CD8-positive, alpha-beta memory T cell (primary cell): ENCODE measurements around the gene MCF2L. TPM values are rescaled to one million over a fixed set of nuclear protein-coding genes. Genes with fewer than 3 reads are reported as not detected.

Source experiments
- CTCF ChIA-PET: fragments of 350-600 bp; sonication (Branson Sonifier 250); formaldehyde crosslinking; loops from one replicate; lab custom pipeline; 2021; ENCODE audit warnings: antibody characterized with exemption; lab: Charles Lee
- POLR2A ChIA-PET: fragments of 350-600 bp; sonication (Branson Sonifier 250); formaldehyde crosslinking; loops from one replicate; lab custom pipeline; 2021; ENCODE audit warnings: antibody characterized with exemption; lab: Charles Lee
- DNase-seq, 5 donors: peaks; one replicate each; pipeline versions ENCODE4 v3.0.0 to v3.0.0-alpha.2; 2020 to 2022; ENCODE audit warnings: mixed read lengths in 1 of 5
- H3K27ac ChIP-seq: one replicate; pipeline ENCODE4 v1.7.0; 2013; ENCODE audit warnings: low read depth, mild to moderate bottlenecking, low read length, moderate library complexity
- H3K27me3 ChIP-seq: 2 replicates; pipeline ENCODE4 v1.7.0; 2013; ENCODE audit warnings: low read length, mild to moderate bottlenecking; ENCODE audit not compliant: insufficient read depth, poor library complexity, severe bottlenecking
- H3K36me3 ChIP-seq: 2 replicates; pipeline ENCODE4 v1.7.0; 2013; ENCODE audit warnings: mild to moderate bottlenecking, low read length, moderate library complexity; ENCODE audit not compliant: insufficient read depth
- H3K4me1 ChIP-seq: 2 replicates; pipeline ENCODE4 v1.7.0; 2013; ENCODE audit warnings: mild to moderate bottlenecking, low read length, moderate library complexity; ENCODE audit not compliant: insufficient read depth
- H3K4me3 ChIP-seq: 2 replicates; pipeline ENCODE4 v1.7.0; 2013; ENCODE audit warnings: mild to moderate bottlenecking, low read length
- H3K9me3 ChIP-seq: 2 replicates; pipeline ENCODE4 v1.7.0; 2013; ENCODE audit warnings: mild to moderate bottlenecking, low read length
- H3K27ac Mint-ChIP-seq, 8 donors: one replicate each; pipeline ENCODE4 v1.8.0; 2020 to 2021; ENCODE audit warnings: mixed read lengths in 8 of 8, mild to moderate bottlenecking in 6 of 8, inconsistent platforms in 3 of 8, moderate library complexity in 3 of 8
- H3K27me3 Mint-ChIP-seq, 2 donors: one replicate each; pipeline ENCODE4 v1.8.0; 2020 to 2021; ENCODE audit warnings: mixed read lengths in 2 of 2, mild to moderate bottlenecking in 1 of 2, moderate library complexity in 1 of 2
- H3K36me3 Mint-ChIP-seq, 3 donors: one replicate each; pipeline ENCODE4 v1.8.0; 2020 to 2021; ENCODE audit warnings: mixed read lengths in 3 of 3, inconsistent platforms in 1 of 3, mild to moderate bottlenecking in 1 of 3
- H3K4me1 Mint-ChIP-seq, 3 donors: one replicate each; pipeline ENCODE4 v1.8.0; 2020 to 2021; ENCODE audit warnings: mixed read lengths in 3 of 3, inconsistent platforms in 1 of 3, mild to moderate bottlenecking in 1 of 3
- H3K4me3 Mint-ChIP-seq, 7 donors: one replicate each; pipeline ENCODE4 v1.8.0; 2020 to 2021; ENCODE audit warnings: mixed read lengths in 7 of 7, mild to moderate bottlenecking in 6 of 7, moderate library complexity in 4 of 7, inconsistent platforms in 2 of 7
- H3K9me3 Mint-ChIP-seq, 5 donors: one replicate each; pipeline ENCODE4 v1.8.0; 2020 to 2022; ENCODE audit warnings: mixed read lengths in 5 of 5, mild to moderate bottlenecking in 3 of 5, moderate library complexity in 2 of 5, inconsistent platforms in 1 of 5
- polyA plus RNA-seq: library from polyadenylated mRNA; unstranded; fragments of 300-500 nt; fragmentation: Illumina TruSeq; gene quantifications from one replicate; pipeline ENCODE4 v1.2.3, GENCODE V29; 2021
- total RNA-seq, 2 experiments: library from RNA; stranded (reverse); gene quantifications; one replicate each; pipeline ENCODE4 v1.2.3, GENCODE V29; 2021

MCF2L gene
- total and polyA plus RNA-seq, 3 experiments from 2014 or later = 2.5 to 9.6 (median 9.1) TPM

DNA sequence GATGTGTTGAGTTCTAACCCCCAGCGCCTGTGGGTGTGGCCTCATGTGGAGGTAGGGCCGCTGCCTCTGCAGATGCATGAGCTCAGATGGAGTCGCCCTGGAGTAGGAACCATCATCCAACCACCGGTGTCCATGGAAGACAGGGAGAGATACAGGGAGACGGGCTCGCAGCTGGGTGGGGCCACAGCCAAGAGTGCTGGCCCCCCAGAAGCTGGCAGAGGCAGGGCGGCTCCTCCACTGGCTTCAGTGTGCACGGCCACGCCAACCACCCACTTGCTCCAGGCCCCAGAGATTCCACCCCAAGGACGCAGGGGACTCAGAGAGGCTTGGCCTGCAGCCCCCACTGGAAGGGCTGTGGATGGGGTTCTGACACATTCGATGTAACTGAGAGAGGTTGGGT is 5.4 kb upstream of the MCF2L start:
- Histone ChIP-seq H3K4me1 (no peaks in the 10 kb centered on the region), H3K36me3 (no peaks in the 10 kb centered on the region), H3K4me3 (no peak overlapping the region), H3K9me3 (no peaks in the 10 kb centered on the region), H3K27me3 (no peaks in the 10 kb centered on the region), H3K27ac (no peak overlapping the region)
- Mint-ChIP-seq H3K27me3 (no peaks in the 10 kb centered on the region), H3K4me1 (peaks cover 3 to 16% (median 8%) of the 10 kb centered on the region in 3 donors), H3K27ac (no peak overlapping the region), H3K9me3 (no peaks in the 10 kb centered on the region), H3K36me3 (peaks cover 0 to 3% (median 0%) of the 10 kb centered on the region in 3 donors), H3K4me3 (no peak overlapping the region)
- ChIA-PET POLR2A (no interaction called here), CTCF (no interaction called here)
- DNase-seq = no peak

DNA sequence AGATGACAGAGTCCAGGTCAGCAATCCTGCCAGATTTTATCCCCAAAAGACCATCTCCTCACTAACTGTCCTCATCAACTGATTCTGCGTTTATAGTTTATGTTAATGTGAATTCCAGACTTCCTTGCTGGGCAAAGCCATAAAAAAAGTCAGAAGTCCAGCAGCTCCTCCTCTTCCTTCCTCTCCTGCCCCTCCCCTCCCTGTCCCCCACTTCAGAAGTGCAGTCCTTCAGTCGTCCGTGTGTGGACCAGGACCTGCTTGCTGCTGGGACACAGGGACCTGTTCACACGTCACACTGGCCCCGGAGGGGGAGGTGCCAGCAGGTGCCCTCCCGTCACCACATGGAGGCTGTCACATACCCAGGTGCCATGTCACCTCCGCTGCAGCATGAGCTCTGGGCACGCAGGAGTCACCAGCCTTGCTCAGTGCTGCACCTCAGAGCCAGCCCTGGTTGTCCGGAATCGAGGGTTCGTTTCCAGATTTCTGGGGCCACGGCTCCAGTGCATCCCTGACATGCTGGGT is 4.0 kb upstream of the MCF2L start:
- Mint-ChIP-seq H3K27ac (no peak overlapping the region), H3K9me3 (no peaks in the 10 kb centered on the region), H3K4me3 (peak overlapping the region in 1 of 7 donors; percentile 27), H3K27me3 (no peaks in the 10 kb centered on the region), H3K4me1 (peaks cover 13 to 26% (median 18%) of the 10 kb centered on the region in 3 donors), H3K36me3 (peaks cover 0 to 5% (median 0%) of the 10 kb centered on the region in 3 donors)
- H3K9me3 ChIP-seq = no peaks in the 10 kb centered on the region
- no peak overlapping the region for H3K27ac ChIP-seq
- H3K4me3 ChIP-seq = no peak overlapping the region
- H3K27me3 ChIP-seq = no peaks in the 10 kb centered on the region
- CTCF ChIA-PET = interaction anchor here (1.5 kb wide), 1 partner anchor 11 kb away, joined by 3 read pairs; no protein-coding TSS in a partner anchor
- H3K36me3 ChIP-seq = no peaks in the 10 kb centered on the region
- H3K4me1 ChIP-seq = peaks cover 7% of the 10 kb centered on the region
- POLR2A ChIA-PET = no interaction called here
- no peak for DNase-seq

- Histone ChIP-seq H3K27ac (no peak overlapping the region), H3K36me3 (no peaks in the 10 kb centered on the region), H3K4me3 (no peak overlapping the region), H3K4me1 (peaks cover 13% of the 10 kb centered on the region), H3K27me3 (no peaks in the 10 kb centered on the region), H3K9me3 (no peaks in the 10 kb centered on the region)
- ChIA-PET POLR2A (no interaction called here), CTCF (interaction anchor here (1.5 kb wide), 1 partner anchor 12 kb away, joined by 3 read pairs; no protein-coding TSS in a partner anchor)
- Mint-ChIP-seq H3K4me1 (peaks cover 18 to 32% (median 24%) of the 10 kb centered on the region in 3 donors), H3K27ac (peak overlapping the region in 2 of 8 donors; percentile 14 to 27), H3K9me3 (no peaks in the 10 kb centered on the region), H3K4me3 (peak overlapping the region in 3 of 7 donors; percentile 2 to 79 (median 13)), H3K36me3 (peaks cover 0 to 5% (median 0%) of the 10 kb centered on the region in 3 donors), H3K27me3 (no peaks in the 10 kb centered on the region)
- no peak for DNase-seq
These were observed 3.4 kb upstream of the MCF2L start for GRCh38 chr13:112965573-112966115.

DNA sequence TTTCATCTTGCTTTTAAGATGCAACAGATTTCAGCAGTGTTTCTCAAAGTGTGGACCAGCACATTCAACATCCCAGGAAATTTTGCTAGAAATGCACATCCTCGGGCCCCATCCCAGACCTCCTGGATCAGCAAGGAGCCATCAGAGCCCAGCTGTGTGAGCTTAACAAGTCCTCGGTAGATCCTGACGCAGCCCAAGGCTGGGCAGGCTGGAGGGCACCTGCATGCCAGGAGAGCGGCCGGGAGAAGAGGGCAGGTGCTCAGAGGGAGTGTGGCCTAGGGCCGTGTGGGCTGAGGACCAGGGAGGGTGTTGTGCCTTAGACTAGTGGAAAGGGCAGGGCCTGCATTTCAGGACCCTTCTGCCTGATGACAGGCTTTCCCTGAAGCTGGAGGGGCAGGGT is 2.2 kb upstream of the MCF2L start:
- H3K4me3 Mint-ChIP-seq = peak overlapping the region in 5 of 7 donors; percentile 5 to 79 (median 27)

DNA sequence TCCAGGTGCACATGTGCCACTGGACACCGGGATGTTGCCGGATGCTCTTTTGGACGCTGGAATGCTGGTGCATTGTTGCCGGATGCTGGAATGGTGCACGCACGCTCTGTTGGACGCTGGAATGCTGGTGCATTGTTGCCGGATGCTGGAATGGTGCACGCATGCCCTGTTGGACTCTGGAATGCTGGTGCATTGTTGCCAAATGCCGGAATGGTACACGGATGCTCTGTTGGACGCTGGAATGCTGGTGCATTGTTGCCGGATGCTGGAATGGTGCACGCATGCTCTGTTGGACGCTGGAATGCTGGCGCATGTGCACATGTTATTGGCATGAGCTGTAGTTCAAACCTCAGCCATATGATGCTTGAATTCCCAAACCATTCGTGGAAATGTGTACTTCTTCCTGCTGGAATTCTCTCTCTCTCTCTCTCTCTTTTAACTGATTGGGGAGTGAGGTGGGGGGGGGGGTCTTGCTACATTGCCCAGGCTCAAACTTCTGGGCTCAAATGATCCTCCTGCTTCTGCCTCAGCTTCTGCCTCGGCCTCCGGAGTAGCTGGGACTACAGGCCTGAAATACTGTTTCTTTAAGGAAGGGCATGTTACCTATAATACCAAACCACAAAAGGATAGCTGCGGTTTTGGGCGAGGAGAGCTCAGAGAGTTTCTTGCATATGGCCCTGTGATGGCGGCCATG is 1.2 kb upstream of the MCF2L start:
- Histone ChIP-seq H3K4me1 (peaks cover 15% of the 10 kb centered on the region), H3K36me3 (no peaks in the 10 kb centered on the region), H3K9me3 (no peaks in the 10 kb centered on the region), H3K4me3 (peak overlapping the region; percentile 86), H3K27ac (no peak overlapping the region), H3K27me3 (no peaks in the 10 kb centered on the region)
- POLR2A ChIA-PET = no interaction called here
- Mint-ChIP-seq H3K4me3 (peak overlapping the region; percentile 78 to 99 (median 84)), H3K27me3 (no peaks in the 10 kb centered on the region), H3K4me1 (peaks cover 18 to 41% (median 38%) of the 10 kb centered on the region in 3 donors), H3K9me3 (no peaks in the 10 kb centered on the region), H3K36me3 (peaks cover 0 to 5% (median 0%) of the 10 kb centered on the region in 3 donors), H3K27ac (peak overlapping the region in 7 of 8 donors; percentile 47 to 81 (median 77))
- no peak for DNase-seq
- CTCF ChIA-PET = interaction anchor here (0.7 to 3.4 kb wide), 2 partner anchors 25 to 32 kb away, joined by 3 to 15 read pairs; no protein-coding TSS in a partner anchor

More for the DNA sequence above, 2.2 kb upstream of the MCF2L start:
- Mint-ChIP-seq H3K36me3 (peaks cover 0 to 5% (median 0%) of the 10 kb centered on the region in 3 donors), H3K27ac (peak overlapping the region in 2 of 8 donors; percentile 38 to 61), H3K27me3 (no peaks in the 10 kb centered on the region), H3K9me3 (no peaks in the 10 kb centered on the region), H3K4me1 (peaks cover 18 to 35% (median 33%) of the 10 kb centered on the region in 3 donors)
- no peak overlapping the region for H3K4me3 ChIP-seq
- ChIA-PET CTCF (interaction anchor here (3.4 kb wide), 1 partner anchor 24 kb away, joined by 15 read pairs; no protein-coding TSS in a partner anchor), POLR2A (no interaction called here)
- DNase-seq = no peak
- H3K9me3 ChIP-seq = no peaks in the 10 kb centered on the region
- H3K27me3 ChIP-seq = no peaks in the 10 kb centered on the region
- no peak overlapping the region for H3K27ac ChIP-seq
- H3K36me3 ChIP-seq = no peaks in the 10 kb centered on the region
- peaks cover 15% of the 10 kb centered on the region for H3K4me1 ChIP-seq

GRCh38 chr13:112968380-112968909 is 569 bp upstream of the MCF2L start:
- CTCF ChIA-PET = interaction anchor here (0.7 to 3.4 kb wide), 3 partner anchors 25 to 241 kb away, joined by 3 to 15 read pairs (median 3); no protein-coding TSS in a partner anchor
- Mint-ChIP-seq H3K27me3 (no peaks in the 10 kb centered on the region), H3K4me1 (peaks cover 18 to 41% (median 40%) of the 10 kb centered on the region in 3 donors), H3K36me3 (peaks cover 0 to 5% (median 0%) of the 10 kb centered on the region in 3 donors), H3K9me3 (no peaks in the 10 kb centered on the region), H3K4me3 (peak overlapping the region; percentile 78 to 99 (median 91)), H3K27ac (peak overlapping the region in 7 of 8 donors; percentile 47 to 81 (median 63))
- H3K9me3 ChIP-seq = no peaks in the 10 kb centered on the region
- peak overlapping the region; percentile 86 for H3K4me3 ChIP-seq
- peak; percentile 16 to 65 (median 43) for DNase-seq
- peak overlapping the region; percentile 64 for H3K27ac ChIP-seq
- POLR2A ChIA-PET = interaction anchor here (0.5 kb wide), 1 partner anchor 1902 kb away, joined by 3 read pairs; no protein-coding TSS in a partner anchor
- H3K4me1 ChIP-seq = peaks cover 15% of the 10 kb centered on the region
- no peaks in the 10 kb centered on the region for H3K36me3 ChIP-seq
- H3K27me3 ChIP-seq = no peaks in the 10 kb centered on the region

- Histone ChIP-seq H3K9me3 (no peaks in the 10 kb centered on the region), H3K27ac (peak overlapping the region; percentile 64), H3K27me3 (no peaks in the 10 kb centered on the region), H3K4me3 (peak overlapping the region; percentile 86), H3K36me3 (no peaks in the 10 kb centered on the region), H3K4me1 (peaks cover 15% of the 10 kb centered on the region)
- no peak for DNase-seq
- no peaks in the 10 kb centered on the region for H3K27me3 Mint-ChIP-seq
- POLR2A ChIA-PET = interaction anchor here (0.6 kb wide), 2 partner anchors 240 to 416 kb away, joined by 3 to 4 read pairs; partner anchors contain the start of gene CUL4A
- H3K27ac Mint-ChIP-seq = peak overlapping the region; percentile 75 to 96 (median 91)
- no peaks in the 10 kb centered on the region for H3K9me3 Mint-ChIP-seq
- CTCF ChIA-PET = interaction anchor here (0.7 to 3.4 kb wide), 4 partner anchors 27 to 425 kb away, joined by 3 to 15 read pairs (median 4); no protein-coding TSS in a partner anchor
- peaks cover 18 to 41% (median 40%) of the 10 kb centered on the region in 3 donors for H3K4me1 Mint-ChIP-seq
- H3K4me3 Mint-ChIP-seq = peak overlapping the region; percentile 86 to 99 (median 92)
- H3K36me3 Mint-ChIP-seq = peaks cover 0 to 9% (median 2%) of the 10 kb centered on the region in 3 donors
These were observed 801 bp downstream of the MCF2L start for GRCh38 chr13:112969692-112970338.
